ENCODE results near the gene CFAP47.

- TF ChIP-seq CTCF (conservative IDR thresholded peaks at IDR 0.05; ENCODE audit: low read depth, low read length) (no peak), EZH2 (IDR thresholded peaks at IDR 0.05; ENCODE audit: borderline replicate concordance, low read depth, low read length, poor library complexity, severe bottlenecking) (no peak)
Observed at GRCh38 chrX:35886135-35886534, 33.4 kb upstream of the CFAP47 start.
